Lung (tissue), 12 donors: ENCODE results near the gene TNFSF9. TPM values are rescaled to one million over a fixed set of nuclear protein-coding genes. Genes with fewer than 3 reads are reported as not detected.

Experiments used
- ATAC-seq: fragments of 200-7000 bp; cut with Tn5 transposase; one replicate; pipeline ENCODE4 v1.9.1; 2020; ENCODE audit warnings: moderate number of reproducible peaks; ENCODE audit not compliant: insufficient read depth, low FRiP score
- DNase-seq, 3 donors: peaks; one replicate each; pipeline ENCODE4 v3.0.0-alpha.2; 2013 to 2017
- H3K27ac ChIP-seq, 2 donors: one replicate each; pipeline ENCODE4 v1.5.1; 2013; ENCODE audit warnings: mild to moderate bottlenecking in 2 of 2, moderate library complexity in 2 of 2, control low read depth in 1 of 2, inconsistent platforms in 1 of 2, low read depth in 1 of 2, low read length in 1 of 2
- H3K27me3 ChIP-seq, 3 donors: one replicate each; pipeline ENCODE4 v1.5.1; 2013; ENCODE audit warnings: low read length in 2 of 3; ENCODE audit not compliant: control insufficient read depth in 3 of 3, insufficient read depth in 3 of 3
- H3K36me3 ChIP-seq, 4 donors: one replicate each; pipeline ENCODE4 v1.5.1; 2013; ENCODE audit warnings: low read length in 4 of 4, mild to moderate bottlenecking in 1 of 4, moderate library complexity in 1 of 4; ENCODE audit not compliant: control insufficient read depth in 4 of 4, insufficient read depth in 4 of 4
- H3K4me1 ChIP-seq, 5 donors: one replicate each; pipeline ENCODE4 v1.5.1; 2013; ENCODE audit warnings: low read length in 5 of 5, mild to moderate bottlenecking in 2 of 5, moderate library complexity in 1 of 5; ENCODE audit not compliant: control insufficient read depth in 5 of 5, insufficient read depth in 5 of 5
- H3K4me3 ChIP-seq: one replicate; pipeline ENCODE4 v1.5.1; 2013; ENCODE audit warnings: mild to moderate bottlenecking, control low read depth, moderate library complexity
- H3K9ac ChIP-seq, 2 donors: one replicate each; pipeline ENCODE4 v1.5.1; 2013; ENCODE audit warnings: low read length in 2 of 2, control low read depth in 1 of 2; ENCODE audit not compliant: insufficient read depth in 1 of 2
- H3K9me3 ChIP-seq, 4 donors: one replicate each; pipeline ENCODE4 v1.5.1; 2013; ENCODE audit warnings: low read length in 3 of 4, mild to moderate bottlenecking in 1 of 4, moderate library complexity in 1 of 4; ENCODE audit not compliant: control insufficient read depth in 4 of 4, insufficient read depth in 3 of 4
- WGBS, 2 donors: extraction: QIAGEN DNeasy Blood & Tissue Kit; methylation state at CpG; one replicate each; pipeline ENCODE4 v1.1.7; 2013; 5-methylcytosine and 5-hydroxymethylcytosine counted together
- polyA plus RNA-seq, 2 donors: library from polyadenylated mRNA; stranded (reverse); fragments of 200-250 nt; gene quantifications; one replicate each; pipeline ENCODE4 v1.2.1, GENCODE V29; 2013
- total RNA-seq, 2 donors: library from RNA; depleted of rRNA in 1 of 2; stranded (reverse); fragments of >200 nt in 1 of 2; gene quantifications; one replicate each; pipeline ENCODE4 v1.2.1, GENCODE V29; 2014 to 2021
- TF ChIP-seq, protein P1 (sequence below): IDR thresholded peaks from 2 replicates; pipeline ENCODE4 v1.5.1; 2012; ENCODE audit warnings: mild to moderate bottlenecking; ENCODE audit errors: control extremely low read depth, extremely low read depth
- donor health status: control.
- donor health status: control.
- donor health status: Bipolar disorder and iron deficiency.
- donor health status: healthy.
- donor health status: DM: yes; HTN: yes; CAD: no.

The TNFSF9 gene
- total and polyA plus RNA-seq, 4 donors, result 1.00 to 10.1 (median 5.9) TPM

DNA sequence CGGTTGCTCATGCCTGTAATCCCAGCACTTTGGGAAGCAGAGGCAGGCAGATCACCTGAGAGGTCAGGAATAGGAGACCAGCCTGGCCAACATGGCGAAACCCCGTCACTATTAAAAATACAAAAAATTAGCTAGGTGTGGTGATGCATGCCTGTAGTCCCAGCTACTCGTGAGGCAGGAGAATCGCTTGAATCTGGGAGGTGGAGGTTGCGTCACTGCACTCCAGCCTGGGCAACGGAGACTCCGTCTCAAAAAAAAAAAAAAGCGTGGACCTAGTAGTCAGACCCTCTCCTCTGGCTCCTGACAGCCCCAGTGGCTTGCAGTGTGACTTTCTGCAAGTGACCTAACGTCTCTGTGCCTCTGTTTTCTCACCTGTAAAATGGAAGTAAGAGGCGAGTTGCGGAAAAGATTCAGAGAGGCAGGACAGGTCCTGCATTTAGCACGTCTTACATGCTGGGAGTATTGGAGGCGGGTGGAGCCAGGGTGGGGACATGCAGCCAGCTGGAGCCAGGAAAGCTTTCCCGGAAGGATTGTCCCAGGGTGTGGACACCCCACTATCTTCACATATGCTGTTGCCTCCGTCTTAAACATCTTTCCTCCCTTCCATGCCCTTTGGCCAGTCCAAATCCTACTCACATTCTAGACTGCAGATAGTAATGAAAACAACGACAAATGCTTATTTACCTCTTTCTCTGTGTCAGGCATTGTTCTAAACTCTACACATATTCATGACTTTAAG lies 31.6 kb upstream of the TNFSF9 start:
- H3K4me3 ChIP-seq, result no peak overlapping the region
- WGBS, 2 donors, result 72 to 75% methylated on average over 17 of the region's 17 CpGs

DNA sequence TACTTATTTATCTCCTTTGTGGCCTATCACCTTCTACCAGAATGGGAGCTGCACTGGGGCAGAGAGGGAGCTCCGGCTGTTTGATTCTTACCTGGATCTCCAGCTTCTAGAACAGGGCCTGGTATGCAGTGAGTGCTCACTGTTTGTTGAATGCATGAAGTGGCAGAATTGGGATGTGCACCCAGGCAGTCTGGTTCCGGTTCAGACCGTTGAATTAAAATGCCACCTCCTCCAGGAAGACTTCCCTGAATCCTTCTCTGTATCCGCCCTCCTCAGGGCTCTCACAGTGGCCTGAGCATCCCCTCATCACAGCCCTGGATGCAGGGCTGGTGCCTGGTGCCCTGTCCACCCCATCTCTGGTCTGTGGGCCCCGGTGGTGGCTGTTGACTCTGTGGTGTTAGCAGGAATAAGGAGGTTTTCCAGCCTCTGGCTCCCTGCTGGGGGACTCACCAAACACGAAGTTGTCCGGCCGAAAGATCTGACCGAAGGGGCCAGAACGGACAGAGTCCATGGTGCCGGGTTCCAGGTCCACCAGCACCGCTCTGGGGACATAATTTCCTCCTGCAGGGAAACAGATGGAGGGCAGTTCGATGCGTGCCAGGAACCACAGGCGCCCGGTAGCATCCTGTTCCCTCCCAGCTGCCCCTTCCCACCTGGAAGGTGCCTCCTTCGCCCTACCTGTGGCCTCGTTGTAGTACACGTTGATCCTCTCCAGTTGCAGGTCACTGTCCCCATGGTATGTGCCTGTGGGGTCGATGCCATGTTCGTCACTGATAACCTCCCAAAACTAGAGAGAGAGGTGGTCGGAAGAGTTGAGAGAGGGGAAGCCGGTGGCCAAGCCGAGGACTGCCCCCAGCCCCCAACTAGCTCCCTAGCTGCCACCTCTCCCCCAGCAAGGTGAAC lies 29.7 kb upstream of the TNFSF9 start:
- no peak for ATAC-seq
- H3K36me3 ChIP-seq, result no peaks in the 10 kb centered on the region
- peaks cover 0 to 11% (median 4%) of the 10 kb centered on the region in 5 donors for H3K4me1 ChIP-seq
- 57 to 61% methylated on average over 24 of the region's 24 CpGs for WGBS, 2 donors
- H3K9me3 ChIP-seq, result no peaks in the 10 kb centered on the region
- H3K27me3 ChIP-seq, result peaks cover 0 to 10% (median 5%) of the 10 kb centered on the region in 3 donors
- H3K9ac ChIP-seq, result no peak overlapping the region
- H3K4me3 ChIP-seq, result no peak overlapping the region
- DNase-seq, result no peak
- no peak overlapping the region for H3K27ac ChIP-seq
- TF ChIP-seq, protein P1, sequence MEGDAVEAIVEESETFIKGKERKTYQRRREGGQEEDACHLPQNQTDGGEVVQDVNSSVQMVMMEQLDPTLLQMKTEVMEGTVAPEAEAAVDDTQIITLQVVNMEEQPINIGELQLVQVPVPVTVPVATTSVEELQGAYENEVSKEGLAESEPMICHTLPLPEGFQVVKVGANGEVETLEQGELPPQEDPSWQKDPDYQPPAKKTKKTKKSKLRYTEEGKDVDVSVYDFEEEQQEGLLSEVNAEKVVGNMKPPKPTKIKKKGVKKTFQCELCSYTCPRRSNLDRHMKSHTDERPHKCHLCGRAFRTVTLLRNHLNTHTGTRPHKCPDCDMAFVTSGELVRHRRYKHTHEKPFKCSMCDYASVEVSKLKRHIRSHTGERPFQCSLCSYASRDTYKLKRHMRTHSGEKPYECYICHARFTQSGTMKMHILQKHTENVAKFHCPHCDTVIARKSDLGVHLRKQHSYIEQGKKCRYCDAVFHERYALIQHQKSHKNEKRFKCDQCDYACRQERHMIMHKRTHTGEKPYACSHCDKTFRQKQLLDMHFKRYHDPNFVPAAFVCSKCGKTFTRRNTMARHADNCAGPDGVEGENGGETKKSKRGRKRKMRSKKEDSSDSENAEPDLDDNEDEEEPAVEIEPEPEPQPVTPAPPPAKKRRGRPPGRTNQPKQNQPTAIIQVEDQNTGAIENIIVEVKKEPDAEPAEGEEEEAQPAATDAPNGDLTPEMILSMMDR, result no peak

More for the DNA sequence above, 31.6 kb upstream of the TNFSF9 start:
- ATAC-seq (no peak), DNase-seq (no peak)
- Histone ChIP-seq H3K9ac (no peak overlapping the region), H3K4me1 (peaks cover 0 to 11% (median 4%) of the 10 kb centered on the region in 5 donors), H3K36me3 (no peaks in the 10 kb centered on the region), H3K27ac (no peak overlapping the region), H3K9me3 (no peaks in the 10 kb centered on the region), H3K27me3 (peaks cover 0 to 10% (median 5%) of the 10 kb centered on the region in 3 donors)
- TF ChIP-seq, protein P1, result no peak

DNA sequence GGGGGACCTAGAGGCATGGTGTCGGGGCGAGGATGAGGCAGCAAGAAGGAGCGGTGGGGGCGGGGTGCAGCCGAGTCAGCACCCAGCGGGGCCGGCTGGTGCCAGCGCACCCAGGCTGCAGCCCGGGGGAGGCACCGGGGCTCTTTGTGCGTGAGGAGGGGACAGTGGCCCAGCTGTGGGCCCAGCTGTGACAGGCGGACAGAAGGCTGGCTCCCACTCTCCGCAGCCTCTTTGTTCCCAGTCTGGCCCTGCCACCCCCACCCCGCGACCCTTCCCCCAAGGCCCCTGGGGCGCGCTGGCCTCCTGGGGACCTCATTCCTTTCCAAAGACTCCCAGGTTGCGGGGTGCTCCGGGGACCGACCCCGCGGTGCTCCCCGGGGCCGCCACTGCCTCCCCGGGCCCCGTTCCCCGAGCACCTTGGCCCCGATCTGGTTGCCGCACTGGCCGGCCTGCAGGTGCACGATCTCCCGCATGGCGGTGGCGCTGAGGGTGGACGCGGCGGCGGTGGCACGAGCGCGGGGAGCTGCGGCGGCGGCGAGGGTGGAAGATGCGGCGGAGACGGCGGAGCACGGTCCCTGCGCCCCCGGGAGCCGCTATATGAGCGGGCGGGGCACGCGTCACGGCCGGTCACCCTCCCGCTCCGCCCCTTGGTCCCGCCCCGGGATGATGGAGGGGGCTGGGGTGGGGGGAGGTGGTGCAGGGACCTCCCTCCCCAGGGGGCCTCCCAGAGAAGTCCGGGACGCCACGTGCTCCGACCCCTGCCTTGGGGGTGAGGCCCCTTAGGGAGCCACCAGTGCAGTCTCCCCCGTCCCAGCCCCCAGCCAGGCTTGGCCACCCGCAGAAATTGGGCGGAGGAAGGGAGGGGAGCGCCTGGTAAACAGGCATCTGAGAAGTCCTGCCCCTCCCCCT lies 28.8 kb upstream of the TNFSF9 start, which contains the start of gene TUBB4A:
TUBB4A (minus strand) TSS at position 570 of the 909 bp plus-strand sequence; CDS start at position 473, 97 bp downstream.
- Histone ChIP-seq H3K9me3 (no peaks in the 10 kb centered on the region), H3K36me3 (no peaks in the 10 kb centered on the region), H3K4me1 (peaks cover 0 to 11% (median 4%) of the 10 kb centered on the region in 5 donors), H3K27ac (no peak within 1 kb of the TSS), H3K9ac (no peak within 1 kb of the TSS), H3K27me3 (peaks cover 0 to 10% (median 5%) of the 10 kb centered on the region in 3 donors), H3K4me3 (peak within 1 kb of the TSS; percentile 33)
- DNase-seq, result peak in 2 of 3 donors; percentile 25 to 29
- ATAC-seq, result no peak
- TF ChIP-seq, protein P1, result no peak
- WGBS, 2 donors, result 1 to 2% methylated on average over 38 to 71 of the region's 71 CpGs
